KOPT-K1 (cell line): ENCODE data around the gene FBLN7.
"Not testable (repeated sequence)": the region's sequence is repeated elsewhere in the genome, so short reads cannot be mapped to it uniquely, and the experiment has no call there.

Experiments used
- H3K27ac ChIP-seq: fragments of 200-600 bp; sonication (generic); 2 replicates; pipeline ENCODE4 v1.5.1; 2016; ENCODE audit warnings: antibody characterized with exemption, mild to moderate bottlenecking, low read depth, low read length; ENCODE audit not compliant: poor library complexity, severe bottlenecking
- H3K36me3 ChIP-seq: fragments of 200-600 bp; sonication (generic); 2 replicates; pipeline ENCODE4 v1.5.1; 2017; ENCODE audit warnings: antibody characterized with exemption, mild to moderate bottlenecking, low read length, moderate library complexity; ENCODE audit not compliant: insufficient read depth
- H3K9me3 ChIP-seq: fragments of 200-600 bp; sonication (generic); 2 replicates; pipeline ENCODE4 v1.5.1; 2017; ENCODE audit warnings: antibody characterized with exemption, low read length, mild to moderate bottlenecking; ENCODE audit not compliant: insufficient read depth, poor library complexity, severe bottlenecking

Gene FBLN7

GRCh38 chr2:112138159-112139032 is at the start of gene FBLN7:
Gene FBLN7 (plus strand): TSS chr2:112138385. CDS start chr2:112138656, 271 bp downstream.
- no peaks in the 10 kb centered on the region for H3K36me3 ChIP-seq
- H3K9me3 ChIP-seq = peaks cover 12% of the 10 kb centered on the region
- no peak within 1 kb of the TSS for H3K27ac ChIP-seq

- Histone ChIP-seq H3K9me3 (no peaks in the 10 kb centered on the region), H3K27ac (no peak overlapping the region), H3K36me3 (peaks cover 69% of the 10 kb centered on the region)
Observed at GRCh38 chr2:112089375-112089774, 48.8 kb upstream of the FBLN7 start.

GRCh38 chr2:112092286-112093041 is 45.7 kb upstream of the FBLN7 start:
- no peaks in the 10 kb centered on the region for H3K9me3 ChIP-seq
- peaks cover 55% of the 10 kb centered on the region for H3K36me3 ChIP-seq
- H3K27ac ChIP-seq = no peak overlapping the region

GRCh38 chr2:112093216-112093615 is 45.0 kb upstream of the FBLN7 start:
- Histone ChIP-seq H3K9me3 (no peaks in the 10 kb centered on the region), H3K27ac (no peak overlapping the region), H3K36me3 (peaks cover 53% of the 10 kb centered on the region)

GRCh38 chr2:112095681-112096080 is 42.5 kb upstream of the FBLN7 start:
- H3K27ac ChIP-seq = no peak overlapping the region
- H3K9me3 ChIP-seq = no peaks in the 10 kb centered on the region
- peaks cover 47% of the 10 kb centered on the region for H3K36me3 ChIP-seq

GRCh38 chr2:112096098-112096497 is 42.1 kb upstream of the FBLN7 start:
- Histone ChIP-seq H3K27ac (no peak overlapping the region), H3K36me3 (peaks cover 48% of the 10 kb centered on the region), H3K9me3 (no peaks in the 10 kb centered on the region)

- H3K36me3 ChIP-seq = peaks cover 59% of the 10 kb centered on the region
- peaks cover 33% of the 10 kb centered on the region for H3K9me3 ChIP-seq
- H3K27ac ChIP-seq = no peak overlapping the region
Observed at GRCh38 chr2:112108178-112108832, 29.9 kb upstream of the FBLN7 start.

GRCh38 chr2:112109278-112109677 is 28.9 kb upstream of the FBLN7 start:
- Histone ChIP-seq H3K36me3 (peaks cover 59% of the 10 kb centered on the region), H3K9me3 (peaks cover 33% of the 10 kb centered on the region), H3K27ac (no peak overlapping the region)

GRCh38 chr2:112110966-112111365 is 27.2 kb upstream of the FBLN7 start:
- H3K27ac ChIP-seq = no peak overlapping the region
- H3K9me3 ChIP-seq = peaks cover 33% of the 10 kb centered on the region
- H3K36me3 ChIP-seq = peaks cover 58% of the 10 kb centered on the region

- H3K27ac ChIP-seq = not testable (repeated sequence)
- H3K9me3 ChIP-seq = peaks cover 27% of the 10 kb centered on the region
- H3K36me3 ChIP-seq = peaks cover 48% of the 10 kb centered on the region
Observed at GRCh38 chr2:112113354-112113753, 24.8 kb upstream of the FBLN7 start.

- Histone ChIP-seq H3K9me3 (peaks cover 4% of the 10 kb centered on the region), H3K27ac (no peak overlapping the region), H3K36me3 (peaks cover 5% of the 10 kb centered on the region; the same call in 1 of the 2 replicates)
Observed at GRCh38 chr2:112118148-112118547, 20.0 kb upstream of the FBLN7 start.

- peaks cover 10% of the 10 kb centered on the region for H3K9me3 ChIP-seq
- no peak overlapping the region for H3K27ac ChIP-seq
- peaks cover 5% of the 10 kb centered on the region; the same call in 1 of the 2 replicates for H3K36me3 ChIP-seq
Observed at GRCh38 chr2:112121682-112122254, 16.4 kb upstream of the FBLN7 start.

GRCh38 chr2:112129060-112129459 is 9.1 kb upstream of the FBLN7 start:
- H3K36me3 ChIP-seq = no peaks in the 10 kb centered on the region
- peaks cover 41% of the 10 kb centered on the region for H3K9me3 ChIP-seq
- H3K27ac ChIP-seq = no peak overlapping the region

GRCh38 chr2:112133344-112133743 is 4.8 kb upstream of the FBLN7 start:
- Histone ChIP-seq H3K36me3 (no peaks in the 10 kb centered on the region), H3K27ac (no peak overlapping the region), H3K9me3 (peaks cover 31% of the 10 kb centered on the region)

GRCh38 chr2:112134120-112134519 is 4.1 kb upstream of the FBLN7 start:
- H3K36me3 ChIP-seq = no peaks in the 10 kb centered on the region
- H3K27ac ChIP-seq = no peak overlapping the region
- peaks cover 23% of the 10 kb centered on the region for H3K9me3 ChIP-seq
